GM18499 (cell line): ENCODE data around the gene ARRDC2.
"Not testable (repeated sequence)": the region's sequence is repeated elsewhere in the genome, so short reads cannot be mapped to it uniquely, and the experiment has no call there.

Experiments
- ATAC-seq: cut with Tn5 transposase; IDR thresholded peaks from one replicate; pipeline ENCODE4 v1.9.1; 2021; ENCODE audit warnings: moderate number of reproducible peaks; ENCODE audit not compliant: insufficient read depth, unreplicated experiment

The ARRDC2 gene

GRCh38 chr19:18007917-18008673 lies at the start of gene ARRDC2:
TSS of gene ARRDC2 (plus strand) at chr19:18008170. CDS start at chr19:18008311, 141 bp downstream.
- ATAC-seq, result no peak

DNA sequence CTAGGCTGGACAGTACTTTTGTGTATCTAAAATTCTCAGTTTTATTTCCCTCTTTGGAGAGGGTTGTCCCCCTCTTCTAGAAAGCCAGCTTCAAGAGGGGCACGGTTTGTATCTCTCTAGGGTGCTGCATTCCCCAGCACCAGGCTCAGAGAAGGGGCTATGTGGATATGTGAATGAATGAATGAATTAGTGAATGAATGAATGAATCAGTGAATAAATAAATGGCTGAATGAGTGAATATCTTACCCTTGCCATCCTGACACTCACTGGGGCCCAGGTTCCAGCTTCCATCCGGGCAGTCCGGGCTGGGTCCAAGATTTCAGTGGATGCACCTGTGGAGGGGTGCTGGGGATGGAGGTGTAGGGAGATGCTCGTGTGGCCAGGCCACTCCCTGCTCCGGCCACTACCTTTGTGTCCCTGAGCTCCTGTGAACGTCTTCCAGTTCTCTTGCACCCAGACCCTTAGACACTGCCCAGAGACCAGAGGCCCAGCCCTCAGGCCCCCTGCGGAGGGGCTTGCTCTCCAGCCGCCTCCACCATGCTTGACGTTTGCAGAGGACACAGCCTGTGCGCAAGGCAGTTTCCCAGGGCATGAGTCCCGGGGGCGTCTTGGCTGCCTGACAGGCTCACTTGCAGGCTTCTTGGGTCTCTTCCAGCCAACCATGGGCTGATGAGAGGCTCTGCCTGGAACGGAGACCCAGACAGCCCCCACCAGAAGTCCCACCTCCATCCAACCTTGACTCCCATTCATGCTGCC lies 43.9 kb upstream of the ARRDC2 start:
- no peak for ATAC-seq

- ATAC-seq, result no peak
Measured at GRCh38 chr19:17965370-17966128, 42.4 kb upstream of the ARRDC2 start.

DNA sequence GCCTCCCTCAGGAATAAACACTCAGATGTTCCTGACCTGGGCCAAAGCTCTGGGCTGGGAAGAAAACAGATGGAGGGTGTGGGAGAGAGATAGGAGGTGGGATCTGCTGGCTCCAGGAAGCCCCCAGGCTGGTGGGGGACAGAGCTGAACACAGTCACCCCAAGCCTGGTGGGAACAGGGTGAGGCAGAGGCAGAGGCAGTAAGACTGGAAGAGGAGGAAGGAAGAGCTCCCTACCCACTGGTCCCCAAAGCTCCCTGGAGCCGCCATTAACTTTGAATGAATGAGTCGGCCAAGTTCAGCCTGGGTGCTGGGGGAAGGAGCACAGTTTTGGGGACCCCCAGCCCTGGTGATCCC lies 41.9 kb upstream of the ARRDC2 start:
- no peak for ATAC-seq

GRCh38 chr19:17966550-17967256 lies 41.3 kb upstream of the ARRDC2 start, which contains the start of gene KCNN1:
TSS of gene KCNN1 (plus strand) at chr19:17967107. CDS start at chr19:17973889, 6,782 bp downstream.
- ATAC-seq, result no peak

- ATAC-seq, result no peak
Measured at GRCh38 chr19:17967257-17968051, 40.5 kb upstream of the ARRDC2 start.

DNA sequence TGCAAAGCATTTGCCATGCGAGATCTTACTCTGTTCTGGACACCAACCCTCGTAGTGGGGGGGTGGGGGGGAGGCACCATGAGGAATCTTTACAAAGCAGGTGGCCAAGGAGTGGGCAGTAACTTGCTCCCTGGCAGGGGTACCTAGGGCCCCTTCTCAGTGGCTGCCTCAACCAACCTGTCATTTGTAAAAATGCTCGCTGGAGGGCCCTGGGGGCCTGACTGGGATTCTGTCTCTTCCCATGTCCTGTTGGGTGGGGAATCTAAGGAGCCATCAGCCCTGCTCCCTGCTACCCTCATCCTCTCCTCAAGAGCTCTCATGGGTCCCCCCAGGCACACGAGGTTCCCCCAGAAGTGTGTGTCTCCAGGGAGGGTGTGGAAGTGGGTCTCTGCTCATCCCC lies 39.6 kb upstream of the ARRDC2 start:
- no peak for ATAC-seq

- ATAC-seq, result no peak
Measured at GRCh38 chr19:17969096-17969792, 38.7 kb upstream of the ARRDC2 start.

DNA sequence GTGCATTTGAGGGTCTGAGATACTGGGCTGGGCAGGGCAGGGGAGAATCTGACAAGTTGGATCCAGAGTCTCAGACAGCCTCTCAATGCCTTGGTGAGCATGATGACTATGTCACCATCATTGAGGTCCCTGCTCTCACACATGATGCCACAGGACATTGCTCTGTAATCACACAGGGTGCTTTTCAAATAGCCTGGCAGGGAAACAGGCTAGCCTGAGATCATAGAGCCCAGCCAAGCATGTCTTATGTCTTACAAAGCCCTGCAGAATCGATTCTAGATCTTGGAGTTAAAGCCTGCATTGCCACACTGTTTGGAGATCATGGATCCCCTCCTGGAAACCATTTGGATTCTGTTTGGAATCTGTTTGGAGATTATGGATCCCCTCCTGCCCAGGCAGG lies 35.7 kb upstream of the ARRDC2 start:
- no peak for ATAC-seq

DNA sequence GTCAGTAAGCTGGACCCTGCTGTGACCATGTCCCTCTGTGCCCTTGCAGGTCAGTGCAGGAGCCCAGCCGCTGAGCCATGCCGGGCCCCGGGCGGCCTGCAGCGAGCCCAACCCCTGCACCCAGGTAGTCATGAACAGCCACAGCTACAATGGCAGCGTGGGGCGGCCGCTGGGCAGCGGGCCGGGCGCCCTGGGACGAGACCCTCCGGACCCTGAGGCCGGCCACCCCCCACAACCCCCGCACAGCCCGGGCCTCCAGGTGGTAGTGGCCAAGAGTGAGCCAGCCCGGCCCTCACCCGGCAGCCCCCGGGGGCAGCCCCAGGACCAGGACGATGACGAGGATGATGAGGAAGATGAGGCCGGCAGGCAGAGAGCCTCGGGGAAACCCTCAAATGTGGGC lies 34.2 kb upstream of the ARRDC2 start:
- no peak for ATAC-seq

- ATAC-seq, result no peak
Measured at GRCh38 chr19:17974551-17974950, 33.4 kb upstream of the ARRDC2 start.

- no peak for ATAC-seq
Measured at GRCh38 chr19:17975032-17975431, 32.9 kb upstream of the ARRDC2 start.

GRCh38 chr19:17977021-17977420 lies 30.9 kb upstream of the ARRDC2 start:
- ATAC-seq, result no peak

DNA sequence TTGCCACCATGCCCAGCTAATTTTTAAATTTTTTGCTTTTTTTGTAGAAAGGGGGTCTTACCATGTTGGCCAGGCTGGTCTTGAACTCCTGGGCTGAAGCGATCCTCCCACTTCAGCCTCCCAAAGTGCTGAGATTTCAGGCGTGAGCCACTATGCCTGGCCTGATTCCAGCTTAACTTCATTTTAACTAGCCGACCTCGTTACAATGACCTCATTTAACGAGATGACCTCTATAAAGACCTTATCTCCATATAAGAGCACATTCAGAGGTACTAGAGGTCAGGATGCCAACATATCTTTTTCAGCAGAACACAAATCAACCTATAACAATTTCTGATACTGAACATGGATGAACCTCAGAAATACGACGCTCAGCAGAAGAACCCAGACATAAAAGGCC lies 30.5 kb upstream of the ARRDC2 start:
- ATAC-seq, result no peak

DNA sequence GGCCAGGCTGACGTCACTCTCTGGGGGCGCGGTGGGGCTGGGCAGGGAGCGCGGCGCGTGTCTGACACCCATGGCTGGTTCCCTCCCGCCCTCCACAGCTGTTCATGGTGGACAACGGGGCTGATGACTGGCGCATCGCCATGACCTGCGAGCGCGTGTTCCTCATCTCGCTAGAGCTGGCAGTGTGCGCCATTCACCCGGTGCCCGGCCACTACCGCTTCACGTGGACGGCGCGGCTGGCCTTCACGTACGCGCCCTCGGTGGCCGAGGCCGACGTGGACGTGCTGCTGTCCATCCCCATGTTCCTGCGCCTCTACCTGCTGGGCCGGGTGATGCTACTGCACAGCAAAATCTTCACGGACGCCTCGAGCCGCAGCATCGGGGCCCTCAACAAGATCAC lies 26.4 kb upstream of the ARRDC2 start:
- no peak for ATAC-seq

GRCh38 chr19:17982430-17982829 lies 25.5 kb upstream of the ARRDC2 start:
- ATAC-seq, result no peak

GRCh38 chr19:17985037-17985818 lies 22.7 kb upstream of the ARRDC2 start:
- no peak for ATAC-seq

DNA sequence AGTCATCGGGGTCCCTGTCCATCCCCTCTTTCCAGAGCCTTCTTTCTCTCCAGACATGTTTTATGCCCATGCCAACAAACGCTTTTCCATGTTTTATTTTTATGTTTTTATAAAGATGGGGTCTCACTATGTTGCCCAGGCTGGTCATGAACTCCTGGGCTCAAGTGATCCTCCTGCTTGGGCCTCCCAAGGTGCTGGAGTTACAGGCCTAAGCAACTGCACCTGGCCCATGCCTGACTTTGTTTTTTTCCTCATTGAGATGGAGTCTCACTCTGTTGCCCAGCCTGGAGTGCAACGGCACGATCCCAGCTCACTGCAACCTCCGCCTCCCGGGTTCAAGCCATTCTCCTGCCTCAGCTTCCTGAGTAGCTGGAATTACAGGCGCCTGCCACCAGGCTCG lies 21.4 kb upstream of the ARRDC2 start:
- ATAC-seq, result not testable (repeated sequence)
